ENCODE results near the gene LRRN2. TPM values are rescaled to one million over a fixed set of nuclear protein-coding genes. Genes with fewer than 3 reads are reported as not detected.

LRRN2 gene
- polyA plus RNA-seq, 2 of the 4 experiments (the other 2 are of a cell fraction): 3.6 to 6.6 TPM

DNA sequence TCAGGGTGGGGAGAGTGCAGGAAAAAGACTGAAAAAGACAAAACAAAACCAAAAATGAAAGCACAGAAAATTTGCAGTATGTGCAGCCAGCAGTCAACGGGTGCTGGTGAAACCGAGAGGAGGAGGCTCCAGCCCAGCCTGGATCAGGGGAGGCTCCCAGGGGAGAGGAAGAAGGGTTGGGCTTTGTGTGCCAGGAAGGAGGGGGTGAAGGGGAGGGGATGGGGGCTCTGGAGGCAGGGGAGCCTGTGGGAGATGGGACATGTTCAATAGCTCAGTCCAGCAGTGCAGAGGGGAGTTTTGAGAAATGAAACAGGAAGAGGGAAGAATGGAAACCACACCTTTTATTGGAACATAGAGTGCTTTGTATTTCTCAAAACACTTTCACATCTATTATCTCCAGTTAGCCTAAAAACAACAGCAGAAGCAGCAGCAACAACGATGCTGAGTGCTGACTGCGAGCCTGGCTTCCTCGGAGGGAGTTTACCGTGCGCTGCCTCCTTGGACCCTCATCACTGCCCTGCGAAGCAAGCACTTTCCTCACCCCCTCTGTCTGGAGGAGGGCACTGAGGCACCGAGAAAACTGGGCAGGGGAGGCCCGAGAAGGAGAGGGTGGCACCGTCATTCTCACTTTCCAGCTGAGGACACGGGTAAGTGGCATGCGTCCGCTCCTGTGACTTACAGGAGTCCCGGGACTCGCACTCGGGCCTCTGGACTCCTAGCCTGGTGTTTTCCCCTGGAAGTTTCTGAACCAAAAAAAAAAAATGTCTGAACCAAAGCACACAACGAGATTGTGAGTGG, 106.5 kb downstream of the LRRN2 start:
- no peak for FAIRE-seq

DNA sequence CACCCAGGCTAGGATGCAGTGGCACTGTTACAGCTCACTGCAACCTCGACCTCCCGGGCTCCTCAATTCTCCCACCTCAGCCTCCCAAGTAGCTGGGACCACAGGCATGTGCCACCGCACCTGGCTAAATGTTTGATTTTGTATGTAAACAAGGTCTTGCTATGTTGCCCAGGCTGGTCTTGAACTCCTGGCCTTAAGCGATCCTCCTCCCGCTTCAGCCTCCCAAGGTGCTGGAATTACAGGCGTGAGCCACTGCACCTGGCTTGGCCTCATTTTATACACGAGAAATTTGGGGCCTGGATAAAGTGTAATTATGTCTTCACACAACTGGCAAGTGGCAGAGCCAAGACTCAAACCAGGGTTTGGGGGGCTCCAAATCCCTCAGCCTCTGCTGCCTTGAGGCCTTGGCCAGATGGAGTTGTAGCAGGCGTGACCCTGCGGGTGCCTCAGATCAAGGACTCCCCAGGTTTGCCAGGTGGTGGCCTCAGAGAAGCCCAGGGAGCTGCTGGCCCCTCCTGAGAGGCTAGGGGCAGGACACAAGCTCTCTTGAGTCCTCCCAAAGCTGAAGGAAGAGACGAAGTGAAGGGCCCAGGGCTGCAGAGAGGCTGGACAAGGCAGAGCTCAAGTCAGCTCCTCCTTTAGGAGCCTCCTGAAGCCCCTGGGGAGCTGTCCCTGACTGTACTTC, 107.6 kb downstream of the LRRN2 start:
- ChIA-PET CTCF (interaction anchor here (1.2 to 26.0 kb wide), 5 partner anchors 9 to 227 kb away, joined by 6 to 591 read pairs (median 9); no protein-coding TSS in a partner anchor), POLR2A (no interaction called here)
- no peak for TF ChIP-seq TFCP2L1 (CRISPR knock-in tag; IDR thresholded peaks at IDR 0.05)
- TF ChIP-seq EHMT2 (IDR thresholded peaks at IDR 0.05; ENCODE audit: low read depth): no peak
- TF ChIP-seq ESRRA (IDR thresholded peaks at IDR 0.05; ENCODE audit: borderline replicate concordance, low read length): no peak
- TF ChIP-seq JUN (IDR thresholded peaks at IDR 0.05): no peak
- no peak for TF ChIP-seq MYC (IDR thresholded peaks at IDR 0.05; ENCODE audit: borderline replicate concordance, low read length)
- no peak for TF ChIP-seq ZNF302 (CRISPR knock-in tag; IDR thresholded peaks at IDR 0.05)
- no peak for TF ChIP-seq JUNB (IDR thresholded peaks at IDR 0.05)
- TF ChIP-seq BHLHE40 (IDR thresholded peaks at IDR 0.05; ENCODE audit: low read depth, low read length): no peak
- TF ChIP-seq HEYL (CRISPR knock-in tag; IDR thresholded peaks at IDR 0.05): no peak
- no peak for TF ChIP-seq ATOH8 (CRISPR knock-in tag; IDR thresholded peaks at IDR 0.05; ENCODE audit: low read depth)
- TF ChIP-seq NFE2L2 (conservative IDR thresholded peaks at IDR 0.05; ENCODE audit: low read length): no peak
- TF ChIP-seq SREBF2 (IDR thresholded peaks at IDR 0.05): no peak
- no peak for TF ChIP-seq PBX3 (IDR thresholded peaks at IDR 0.05)
- no peak for TF ChIP-seq CBX2 (IDR thresholded peaks at IDR 0.05; ENCODE audit: borderline replicate concordance, low read depth)
- no peak for TF ChIP-seq RFX5 (IDR thresholded peaks at IDR 0.05)
- TF ChIP-seq ZC3H11A (IDR thresholded peaks at IDR 0.05): no peak
- no peak for TF ChIP-seq KDM1A (IDR thresholded peaks at IDR 0.05; ENCODE audit: low read depth)
- TF ChIP-seq NPAS2 (CRISPR knock-in tag; IDR thresholded peaks at IDR 0.05; ENCODE audit: borderline replicate concordance): no peak
- no peak for TF ChIP-seq RNF2 (IDR thresholded peaks at IDR 0.05; ENCODE audit: borderline replicate concordance, low read depth)
- TF ChIP-seq MAZ (IDR thresholded peaks at IDR 0.05; ENCODE audit: borderline replicate concordance, low read depth, low read length): no peak
- 82% methylated on average over 10 of the region's 10 CpGs for WGBS (ENCODE audit: missing lambda C conversion rate)
- Histone ChIP-seq H3K4me1 (peaks cover 17% of the 10 kb centered on the region), H3K27ac (no peak overlapping the region), H3K4me2 (no peak overlapping the region), H3K4me3 (no peak overlapping the region), H3K9me3 (no peaks in the 10 kb centered on the region)
- no peak for DNase-seq (ENCODE audit: low read depth in 1 of 2, low spot score in 1 of 2)
- FAIRE-seq: no peak
- ATAC-seq: no peak

More for the DNA sequence above, 106.5 kb downstream of the LRRN2 start:
- Histone ChIP-seq H3K4me2 (no peak overlapping the region), H3K4me1 (peaks cover 6% of the 10 kb centered on the region), H3K4me3 (no peak overlapping the region), H3K9me3 (no peaks in the 10 kb centered on the region), H3K27ac (0 out of 6 replicates have a peak overlapping the region, but pooled peaks of 1 of the 2 experiments have one; percentile 30)
- TF ChIP-seq CEBPB (IDR thresholded peaks at IDR 0.05) (no peak), KDM1A (IDR thresholded peaks at IDR 0.05; ENCODE audit: low read depth) (no peak), RFX5 (IDR thresholded peaks at IDR 0.05) (no peak), POLR2A (IDR thresholded peaks at IDR 0.05; ENCODE audit: low read length) (no peak), FOSB (CRISPR knock-in tag; IDR thresholded peaks at IDR 0.05) (no peak), NFE2L2 (conservative IDR thresholded peaks at IDR 0.05; ENCODE audit: low read length) (no peak), RARB (CRISPR knock-in tag; IDR thresholded peaks at IDR 0.05) (no peak), CHD2 (IDR thresholded peaks at IDR 0.05; ENCODE audit: low read length, partially characterized antibody) (no peak), RAD21 (conservative IDR thresholded peaks at IDR 0.05 in 1 of 2, IDR thresholded peaks at IDR 0.05 in 1 of 2) (no peak), TP53 (CRISPR knock-in tag; IDR thresholded peaks at IDR 0.05) (no peak), ATOH8 (CRISPR knock-in tag; IDR thresholded peaks at IDR 0.05; ENCODE audit: low read depth) (no peak), FOXS1 (CRISPR knock-in tag; IDR thresholded peaks at IDR 0.05) (no peak), MAZ (IDR thresholded peaks at IDR 0.05; ENCODE audit: borderline replicate concordance, low read depth, low read length) (no peak), CHD4 (IDR thresholded peaks at IDR 0.05; ENCODE audit: borderline replicate concordance) (no peak), BCL3 (IDR thresholded peaks at IDR 0.05) (no peak), HOXB5 (CRISPR knock-in tag; IDR thresholded peaks at IDR 0.05) (no peak), POLR2AphosphoS2 (conservative IDR thresholded peaks at IDR 0.05; ENCODE audit: low read length) (no peak)
- TF ChIP-seq, protein P1, sequence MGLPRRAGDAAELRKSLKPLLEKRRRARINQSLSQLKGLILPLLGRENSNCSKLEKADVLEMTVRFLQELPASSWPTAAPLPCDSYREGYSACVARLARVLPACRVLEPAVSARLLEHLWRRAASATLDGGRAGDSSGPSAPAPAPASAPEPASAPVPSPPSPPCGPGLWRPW (IDR thresholded peaks at IDR 0.05): no peak
- no peak for ATAC-seq
- ChIA-PET CTCF (interaction anchor here (0.7 to 26.0 kb wide), 8 partner anchors 9 to 226 kb away, joined by 3 to 591 read pairs (median 8); no protein-coding TSS in a partner anchor), POLR2A (no interaction called here)
- DNase-seq (ENCODE audit: low read depth in 1 of 2, low spot score in 1 of 2): no peak
- 74% methylated on average over 17 of the region's 18 CpGs for WGBS (ENCODE audit: missing lambda C conversion rate)

All from A549 (cell line).